EL (cell line): ENCODE data around the gene SAMM50.
A peak's percentile ranks its signal among the peaks of the same experiment; 100 is the strongest.

Experiments
- DNase-seq: peaks from one replicate; pipeline ENCODE4 v3.0.0-alpha.2; 2016

The SAMM50 gene

DNA sequence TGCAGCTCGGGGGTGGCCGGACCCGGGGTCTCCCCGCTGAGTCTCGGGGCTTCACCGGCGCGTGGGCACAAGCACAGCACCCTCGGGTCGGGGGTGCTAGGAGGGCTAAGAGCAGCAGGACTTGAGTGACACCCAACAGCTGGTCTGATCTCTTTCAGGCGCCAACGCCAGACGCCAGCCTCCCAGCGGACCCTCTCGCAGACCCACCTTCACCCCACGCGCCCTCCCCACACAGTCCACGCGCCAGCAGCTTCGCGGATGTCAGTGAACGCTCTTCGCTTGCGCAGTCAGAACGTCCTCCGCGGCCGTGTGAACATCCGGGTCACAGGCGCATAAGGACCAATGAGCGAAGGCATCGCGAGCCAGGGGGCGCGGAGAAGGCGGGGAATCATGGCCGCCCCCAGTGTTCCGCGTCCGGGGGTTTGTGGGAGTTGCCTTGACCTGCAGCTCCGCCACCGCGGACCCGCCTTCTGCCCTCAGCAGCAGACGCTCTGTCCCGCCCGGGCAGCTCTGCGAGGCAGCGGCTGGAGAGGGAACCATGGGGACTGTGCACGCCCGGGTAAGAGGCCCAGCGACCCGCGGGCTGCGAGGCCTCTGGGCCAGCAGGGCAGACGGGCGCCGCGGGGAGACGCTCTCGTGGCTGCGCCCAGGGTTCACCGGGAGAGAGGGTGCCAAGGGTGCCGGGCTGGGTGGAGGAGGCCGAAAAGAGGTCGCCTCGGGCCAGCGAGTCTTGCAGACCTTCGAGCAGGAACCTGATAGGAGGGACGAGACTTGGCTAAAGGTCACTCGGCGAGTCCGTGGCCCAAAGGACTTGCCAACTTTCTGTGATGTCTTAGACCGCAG, at the start of gene SAMM50:
SAMM50 (plus strand) TSS at position 403 of the 843 bp plus-strand sequence; CDS start at position 539, 136 bp downstream.
- DNase-seq = peak; percentile 91

DNA sequence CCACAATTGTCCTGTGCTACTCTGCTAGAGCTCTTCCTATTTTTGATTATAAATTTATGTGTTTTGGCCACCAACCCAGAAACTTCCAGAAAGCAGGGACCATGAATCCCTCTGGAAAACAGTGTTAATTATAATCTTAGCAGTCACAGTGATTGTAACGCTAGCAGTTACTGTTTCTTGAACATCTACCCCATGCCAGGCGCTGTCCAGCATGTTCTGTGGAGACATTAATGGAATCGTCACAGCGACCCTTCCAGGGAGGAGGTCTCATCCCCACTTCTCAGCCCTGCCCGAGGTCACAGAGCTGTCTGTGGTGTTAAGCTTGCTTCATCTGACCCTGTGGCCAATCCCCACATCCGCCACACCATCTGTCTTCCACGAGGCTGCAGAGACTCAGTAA, 49.6 kb upstream of the SAMM50 start:
- DNase-seq = no peak

- no peak for DNase-seq
Observed at GRCh38 chr22:43909708-43910107, 45.5 kb upstream of the SAMM50 start.

GRCh38 chr22:43910178-43910695, 45.0 kb upstream of the SAMM50 start:
- no peak for DNase-seq

DNA sequence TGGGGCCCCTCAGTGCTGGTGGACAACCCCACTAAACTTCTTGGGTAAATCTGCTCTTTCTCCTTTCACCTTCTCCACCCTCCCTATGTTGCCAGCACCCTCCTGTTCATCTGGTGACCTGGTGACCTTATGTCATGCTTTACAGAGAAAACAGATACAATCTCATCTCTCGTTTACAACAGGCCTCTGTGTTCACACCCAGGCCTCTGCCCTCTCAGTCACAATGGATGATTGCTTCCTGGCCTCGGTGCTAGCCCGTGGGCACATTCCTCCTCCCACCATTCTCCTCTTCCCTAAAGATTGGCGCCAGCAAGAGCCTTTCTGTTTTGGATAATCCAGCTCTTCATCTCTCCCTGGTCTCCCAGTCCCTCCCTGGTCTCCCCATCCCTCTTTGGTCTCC, 43.9 kb upstream of the SAMM50 start:
- DNase-seq = no peak

- DNase-seq = peak; percentile 47
Observed at GRCh38 chr22:43917521-43917920, 37.7 kb upstream of the SAMM50 start.

DNA sequence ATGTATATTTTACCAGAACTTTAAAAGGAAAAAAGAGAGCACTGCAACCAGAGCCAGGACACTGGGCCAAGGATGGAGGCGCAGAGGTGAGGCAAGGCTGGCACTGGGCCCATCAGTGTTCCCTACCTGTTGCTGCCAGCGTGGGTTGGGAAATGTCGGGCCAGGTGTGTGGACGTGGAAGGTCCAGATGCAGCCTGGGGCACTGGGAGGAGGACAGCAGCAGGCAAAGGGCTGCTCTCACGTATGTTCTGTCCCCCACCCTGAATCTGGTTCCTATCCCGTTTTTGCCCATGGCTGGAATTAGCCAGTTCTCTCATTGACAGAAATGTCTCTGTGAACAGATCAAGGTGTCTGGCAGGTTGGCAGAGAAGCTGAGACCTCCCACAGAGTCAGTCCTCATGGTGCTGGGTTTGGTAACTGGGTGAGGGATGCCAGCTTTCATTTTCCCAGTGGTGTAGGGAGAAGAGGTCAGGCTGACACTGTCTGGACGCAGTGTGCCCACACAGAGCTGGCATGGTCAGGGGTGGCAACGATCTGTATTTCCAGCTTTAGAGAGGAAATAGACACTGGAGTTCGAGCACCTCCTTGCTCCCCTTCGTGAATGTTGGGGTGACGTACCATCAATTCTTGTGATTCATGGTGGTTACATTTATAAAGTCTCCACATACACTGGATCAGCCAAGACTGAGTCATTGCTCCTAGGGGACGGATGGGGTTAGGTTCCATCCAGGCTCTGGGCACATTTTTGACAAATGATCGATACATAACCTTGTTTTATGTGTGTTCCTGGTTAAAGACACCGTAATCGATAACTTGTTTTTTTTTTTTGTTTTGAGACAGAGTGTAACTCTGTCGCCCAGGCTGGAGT, 35.9 kb upstream of the SAMM50 start:
- DNase-seq = peak; percentile 79

DNA sequence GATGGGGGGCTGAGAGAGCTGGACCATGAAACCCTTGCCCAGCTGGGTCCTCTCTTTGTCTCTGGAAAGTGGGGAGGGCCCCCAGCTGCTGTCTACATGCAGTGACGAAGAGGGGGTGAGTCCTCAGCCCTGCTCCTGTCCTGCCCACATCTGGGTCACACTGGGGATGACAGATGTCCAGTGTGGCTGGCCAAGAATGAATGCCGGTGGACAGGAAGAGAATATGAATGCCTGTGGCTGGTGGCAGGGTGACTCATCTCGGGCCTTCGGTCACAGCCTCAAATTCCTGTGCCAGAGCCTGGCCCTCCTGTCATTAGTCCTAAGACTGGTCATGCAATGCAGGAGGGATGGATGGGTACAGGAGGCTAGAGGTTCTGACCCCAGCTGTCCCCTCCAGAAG, 33.9 kb upstream of the SAMM50 start:
- peak; percentile 92 for DNase-seq

DNA sequence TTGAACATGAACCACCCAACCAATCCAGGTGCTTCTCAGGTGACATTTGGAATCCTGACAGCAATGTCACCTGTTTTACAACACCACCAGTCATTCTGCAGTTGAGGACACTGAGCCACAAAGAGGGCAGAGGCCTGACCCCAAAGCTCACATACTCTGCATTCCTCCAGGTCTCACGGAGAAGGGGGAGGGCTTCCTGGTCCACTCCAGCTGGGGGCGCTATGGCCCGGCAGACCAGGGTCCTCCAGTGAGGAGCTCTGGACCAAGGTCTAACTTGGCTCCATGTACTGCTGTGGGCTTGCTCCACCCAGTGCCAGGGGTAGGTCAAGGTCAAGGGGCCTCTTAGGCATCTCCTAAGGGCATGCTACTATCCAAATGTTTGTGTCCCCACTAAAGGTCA, 33.1 kb upstream of the SAMM50 start:
- DNase-seq = no peak

DNA sequence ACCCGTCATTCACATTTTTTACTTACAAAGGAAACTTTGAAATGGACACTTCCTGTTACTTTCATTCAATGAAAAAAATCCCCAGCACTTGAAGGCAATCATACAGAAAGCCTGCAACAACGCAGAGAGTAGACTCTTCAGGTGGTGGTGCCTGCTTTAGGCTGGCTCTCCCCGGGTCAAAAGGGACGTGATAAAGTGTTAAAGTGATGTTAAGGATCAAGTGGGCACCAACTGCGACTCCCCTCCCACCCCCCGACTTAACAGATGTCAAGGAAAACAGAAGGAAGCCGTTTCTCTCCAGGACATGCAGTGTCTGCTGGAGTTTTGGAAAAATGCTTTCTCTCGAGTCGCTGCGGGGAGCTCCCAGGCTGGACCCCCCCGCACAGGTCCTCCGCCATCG, 32.1 kb upstream of the SAMM50 start:
- DNase-seq = peak; percentile 32

- DNase-seq = peak; percentile 88
Observed at GRCh38 chr22:43923631-43924464, 31.4 kb upstream of the SAMM50 start, which contains the start of gene PNPLA3. Gene PNPLA3, plus strand, starts transcription at chr22:43923805. Its CDS starts 107 bp downstream, at chr22:43923912.

DNA sequence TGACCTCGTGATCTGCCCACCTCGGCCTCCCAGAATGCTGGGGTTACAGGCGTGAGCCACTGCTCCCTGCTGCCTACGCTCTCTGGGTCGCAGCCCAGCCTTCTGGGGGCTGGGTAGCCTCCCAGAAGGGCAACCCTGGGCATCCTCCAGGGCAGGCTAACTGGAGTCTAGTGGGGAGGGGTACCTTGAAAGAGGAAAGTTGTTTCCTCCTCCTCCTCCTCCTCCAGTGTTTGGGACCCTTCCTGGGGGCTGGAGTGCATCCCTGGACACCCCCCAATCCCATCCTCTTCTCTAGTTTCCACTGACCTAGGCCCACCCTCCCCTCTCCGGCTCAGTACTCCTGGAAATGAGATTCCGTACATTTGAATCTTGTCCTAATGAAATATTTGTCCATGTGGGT, 30.4 kb upstream of the SAMM50 start:
- DNase-seq = no peak

- no peak for DNase-seq
Observed at GRCh38 chr22:43925433-43926348, 29.6 kb upstream of the SAMM50 start.

GRCh38 chr22:43926349-43926710, 28.9 kb upstream of the SAMM50 start:
- DNase-seq = no peak

- no peak for DNase-seq
Observed at GRCh38 chr22:43928468-43928867, 26.8 kb upstream of the SAMM50 start.

DNA sequence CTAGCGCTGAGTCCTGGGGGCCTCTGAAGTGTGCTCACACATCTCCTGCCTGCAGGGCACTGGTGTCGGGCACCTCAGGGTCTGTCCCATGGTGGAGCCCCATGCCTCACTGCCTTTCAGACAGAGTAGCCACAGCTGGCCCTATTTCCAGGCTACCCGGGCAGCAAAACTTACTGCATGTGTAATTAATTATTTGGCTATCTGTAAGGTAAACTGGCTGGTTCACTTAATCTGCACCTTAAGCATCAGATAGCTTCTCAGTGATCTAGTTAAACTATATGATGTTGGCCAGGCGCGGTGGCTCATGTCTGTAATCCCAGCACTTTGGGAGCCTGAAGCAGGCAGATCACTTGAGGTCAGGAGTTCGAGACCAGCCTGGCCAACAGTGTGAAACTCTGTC, 26.3 kb upstream of the SAMM50 start:
- DNase-seq = no peak

GRCh38 chr22:43931771-43932170, 23.5 kb upstream of the SAMM50 start:
- no peak for DNase-seq

GRCh38 chr22:43941449-43941848, 13.8 kb upstream of the SAMM50 start:
- DNase-seq = no peak

GRCh38 chr22:43944670-43945430, 10.4 kb upstream of the SAMM50 start:
- DNase-seq = no peak

DNA sequence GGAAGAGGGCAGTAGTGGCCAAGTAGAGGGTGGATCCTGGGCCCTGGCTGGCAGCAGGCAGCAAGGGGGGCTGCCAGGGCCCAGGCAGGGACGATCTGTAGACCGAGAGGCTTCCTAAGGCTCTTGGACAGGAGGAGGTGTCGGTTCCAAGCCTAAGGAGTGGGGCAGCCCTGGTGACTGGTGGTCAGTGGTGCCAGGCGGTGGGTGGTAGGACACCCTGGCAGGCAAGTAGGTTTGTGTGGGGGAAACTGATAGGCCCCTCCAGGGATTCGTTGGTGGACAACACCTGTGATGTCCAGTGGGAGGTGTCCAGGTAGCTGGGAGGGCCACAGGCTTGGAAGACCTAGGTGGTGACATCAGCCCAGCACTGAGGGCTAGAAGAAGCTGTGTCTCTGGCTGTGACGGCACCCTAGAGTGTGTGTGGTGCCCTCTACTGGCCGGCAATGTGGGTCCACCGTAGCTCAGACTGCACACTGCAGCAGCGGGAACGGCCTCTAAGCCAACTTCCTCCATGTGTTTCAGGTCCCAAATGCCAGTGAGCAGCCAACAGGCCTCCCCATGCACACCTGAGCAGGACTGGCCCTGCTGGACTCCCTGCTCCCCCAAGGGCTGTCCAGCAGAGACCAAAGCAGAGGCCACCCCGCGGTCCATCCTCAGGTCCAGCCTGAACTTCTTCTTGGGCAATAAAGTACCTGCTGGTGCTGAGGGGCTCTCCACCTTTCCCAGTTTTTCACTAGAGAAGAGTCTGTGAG, 9.4 kb upstream of the SAMM50 start:
- DNase-seq = peak; percentile 69
